GM21515 (cell line): ENCODE measurements around the gene YPEL5.
A peak's percentile ranks its signal among the peaks of the same experiment; 100 is the strongest.
"Not testable (repeated sequence)": the region's sequence is repeated elsewhere in the genome, so short reads cannot be mapped to it uniquely, and the experiment has no call there.

Experiments used
- ATAC-seq: cut with Tn5 transposase; IDR thresholded peaks from one replicate; pipeline ENCODE4 v1.9.1; 2021; ENCODE audit not compliant: unreplicated experiment

Gene YPEL5

GRCh38 chr2:30146337-30147195 is at the start of gene YPEL5:
YPEL5 (plus strand) TSS chr2:30147007; CDS start chr2:30156652, 9,645 bp downstream.
- peak; percentile 94 for ATAC-seq

DNA sequence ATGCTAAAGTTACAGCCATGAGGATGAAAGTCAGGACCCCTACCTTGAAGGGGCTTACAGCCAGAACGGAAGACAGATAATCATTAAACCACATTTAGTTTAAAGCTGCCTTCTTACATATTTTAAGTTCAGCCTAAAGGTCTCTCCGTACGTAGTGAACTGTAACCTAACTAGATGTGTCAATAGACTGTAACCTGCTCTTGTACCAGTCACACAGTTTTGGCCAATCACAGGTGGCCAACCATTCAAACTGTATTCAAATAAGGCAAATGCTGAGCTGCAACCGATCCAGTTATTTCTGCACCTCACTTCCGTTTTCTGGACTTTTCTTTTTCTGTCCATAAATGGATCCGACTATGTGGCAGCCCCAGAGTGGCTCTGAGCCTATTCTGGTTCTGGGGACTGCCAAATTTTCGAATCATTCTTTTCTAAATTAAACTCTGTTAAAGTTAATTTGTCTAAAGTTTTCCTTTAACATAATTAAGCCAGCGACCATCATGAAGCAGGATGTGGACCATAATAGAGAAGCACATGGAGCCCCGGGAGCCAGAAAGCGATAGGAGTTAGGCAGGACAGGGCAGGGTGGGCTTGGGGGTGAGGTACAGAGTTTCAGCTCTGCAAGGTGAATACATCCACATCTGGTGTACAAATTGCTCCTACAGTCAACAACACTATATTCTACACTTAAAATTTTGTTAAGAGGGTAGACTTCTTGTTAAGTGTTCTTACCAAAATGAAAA is 48.4 kb upstream of the YPEL5 start:
- ATAC-seq, result no peak

DNA sequence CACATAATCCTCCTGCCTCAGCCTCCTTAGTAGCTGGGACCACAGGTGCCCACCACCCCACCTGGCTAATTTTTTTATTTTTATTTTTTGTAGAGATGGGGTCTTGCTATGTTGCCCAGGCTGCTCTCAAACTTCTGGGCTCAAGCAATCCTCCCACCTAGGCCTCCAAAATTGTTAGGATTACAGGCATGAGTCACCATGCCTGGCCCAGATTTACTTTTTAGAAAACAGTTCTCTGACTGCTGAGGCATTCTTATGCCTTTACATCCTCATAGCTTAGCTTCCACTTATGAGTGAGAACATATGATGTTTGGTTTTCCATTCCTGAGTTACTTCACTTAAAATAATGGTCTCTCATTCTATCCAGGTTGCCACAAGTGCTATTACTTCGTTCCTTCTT is 47.4 kb upstream of the YPEL5 start:
- ATAC-seq, result not testable (repeated sequence)

- not testable (repeated sequence) for ATAC-seq
These were observed 46.1 kb upstream of the YPEL5 start for GRCh38 chr2:30100691-30101090.

- ATAC-seq, result no peak
These were observed 42.5 kb upstream of the YPEL5 start for GRCh38 chr2:30104307-30104706.

GRCh38 chr2:30105556-30105955 is 41.3 kb upstream of the YPEL5 start:
- no peak for ATAC-seq

GRCh38 chr2:30106543-30106942 is 40.3 kb upstream of the YPEL5 start:
- no peak for ATAC-seq

- no peak for ATAC-seq
These were observed 38.6 kb upstream of the YPEL5 start for GRCh38 chr2:30108192-30108591.

DNA sequence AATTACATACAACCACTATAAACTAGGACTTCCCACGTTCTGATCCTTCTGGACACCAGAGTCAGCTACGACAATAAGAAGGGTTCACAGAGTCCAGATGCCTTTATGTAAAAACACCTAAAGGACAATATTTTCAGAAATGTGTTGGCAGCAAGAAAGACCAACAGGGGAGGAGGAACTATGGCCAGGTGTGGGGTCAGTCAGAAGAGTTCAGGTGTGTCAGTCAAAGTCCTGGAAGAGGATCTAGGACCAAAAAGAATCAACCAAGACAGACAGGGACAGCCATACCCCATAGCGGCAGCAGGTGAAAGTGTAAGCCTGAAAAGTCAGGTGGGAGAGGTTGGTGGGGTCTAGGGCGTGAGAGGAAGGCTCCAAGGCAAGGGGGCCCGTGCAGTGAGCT is 38.0 kb upstream of the YPEL5 start:
- ATAC-seq, result no peak

GRCh38 chr2:30109856-30110255 is 37.0 kb upstream of the YPEL5 start:
- ATAC-seq, result no peak

- ATAC-seq, result no peak
These were observed 36.0 kb upstream of the YPEL5 start for GRCh38 chr2:30110773-30111172.

- not testable (repeated sequence) for ATAC-seq
These were observed 35.6 kb upstream of the YPEL5 start for GRCh38 chr2:30111186-30111585.

GRCh38 chr2:30112561-30112960 is 34.2 kb upstream of the YPEL5 start:
- ATAC-seq, result no peak

GRCh38 chr2:30113617-30114293 is 33.1 kb upstream of the YPEL5 start:
- no peak for ATAC-seq

GRCh38 chr2:30115141-30115980 is 31.4 kb upstream of the YPEL5 start:
- peak; percentile 55 for ATAC-seq

- ATAC-seq, result peak; percentile 18
These were observed 30.9 kb upstream of the YPEL5 start for GRCh38 chr2:30115981-30116285.

DNA sequence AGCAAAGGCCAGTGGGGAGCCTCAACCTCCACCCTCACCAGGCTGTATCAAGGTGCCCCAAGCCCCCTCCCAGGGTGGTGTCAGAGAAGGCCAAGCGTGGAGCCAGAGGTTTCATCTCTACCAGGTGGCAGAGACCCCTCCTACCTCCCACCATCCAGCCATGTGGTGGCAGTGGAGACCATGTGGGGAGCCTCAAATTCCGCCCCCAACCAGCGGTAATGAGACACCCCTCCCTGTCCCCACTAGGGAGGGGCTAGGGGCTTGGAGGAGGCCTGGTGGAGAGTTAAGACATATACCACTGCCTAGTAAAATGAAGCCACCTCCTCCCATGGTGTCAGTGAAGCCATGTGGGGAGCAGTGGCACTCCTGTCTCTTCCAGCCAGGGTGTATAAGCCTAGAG is 24.4 kb upstream of the YPEL5 start:
- ATAC-seq, result no peak

- no peak for ATAC-seq
These were observed 19.6 kb upstream of the YPEL5 start for GRCh38 chr2:30127016-30127893.

GRCh38 chr2:30134582-30134981 is 12.2 kb upstream of the YPEL5 start:
- no peak for ATAC-seq

DNA sequence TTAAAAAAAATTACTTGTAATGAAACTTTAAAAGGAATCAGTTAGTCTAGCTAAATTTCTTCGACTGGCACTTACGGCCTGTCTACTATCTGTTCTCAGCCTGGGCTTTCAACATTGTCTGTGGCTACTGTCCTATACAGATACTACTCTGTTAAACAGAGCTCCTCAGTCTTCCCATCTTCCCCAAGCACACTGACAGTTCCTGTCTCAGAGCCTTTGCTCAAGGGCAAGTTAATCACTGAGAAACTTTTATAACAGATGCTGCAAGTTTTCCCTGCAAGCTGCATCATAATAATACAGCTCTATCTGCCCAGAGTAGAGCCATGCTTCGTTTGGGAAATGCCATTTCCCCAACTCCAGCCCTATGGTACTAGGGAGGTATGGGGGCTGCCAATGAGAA is 11.3 kb upstream of the YPEL5 start:
- ATAC-seq, result no peak
